ENCODE data around the gene CCDC66.
"Not testable (repeated sequence)": the region's sequence is repeated elsewhere in the genome, so short reads cannot be mapped to it uniquely, and the experiment has no call there.

Gene CCDC66

GRCh38 chr3:56556908-56557830, at the start of gene CCDC66:
TSS of gene CCDC66 (plus strand) at chr3:56557175. CDS start at chr3:56557243, 68 bp downstream.
- peak; percentile 85 to 93 (median 90) for DNase-seq

- no peak for DNase-seq
Measured at GRCh38 chr3:56519641-56520040, 37.3 kb upstream of the CCDC66 start.

DNA sequence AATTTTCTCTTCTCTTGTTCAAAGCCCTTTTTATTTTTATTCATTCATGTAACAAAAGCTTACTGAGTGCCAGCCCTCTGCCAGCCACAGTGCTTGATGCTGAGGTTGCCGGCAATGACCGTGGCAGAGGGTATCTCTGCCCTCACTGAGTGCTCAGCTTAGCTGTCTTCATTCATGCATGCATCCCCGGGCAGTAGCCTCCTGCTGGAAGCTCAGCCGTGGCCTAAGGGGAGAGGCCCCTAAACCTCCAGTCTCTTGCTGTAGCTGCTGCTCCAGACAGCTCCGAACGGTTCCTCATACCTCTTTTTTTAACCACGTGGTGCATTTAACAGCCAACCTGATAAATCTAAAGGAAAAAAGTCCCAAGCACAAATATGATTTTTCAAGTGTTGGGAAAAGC, 34.6 kb upstream of the CCDC66 start:
- DNase-seq, result no peak

- no peak for DNase-seq
Measured at GRCh38 chr3:56525291-56525690, 31.7 kb upstream of the CCDC66 start.

GRCh38 chr3:56536735-56537134, 20.2 kb upstream of the CCDC66 start:
- no peak for DNase-seq

DNA sequence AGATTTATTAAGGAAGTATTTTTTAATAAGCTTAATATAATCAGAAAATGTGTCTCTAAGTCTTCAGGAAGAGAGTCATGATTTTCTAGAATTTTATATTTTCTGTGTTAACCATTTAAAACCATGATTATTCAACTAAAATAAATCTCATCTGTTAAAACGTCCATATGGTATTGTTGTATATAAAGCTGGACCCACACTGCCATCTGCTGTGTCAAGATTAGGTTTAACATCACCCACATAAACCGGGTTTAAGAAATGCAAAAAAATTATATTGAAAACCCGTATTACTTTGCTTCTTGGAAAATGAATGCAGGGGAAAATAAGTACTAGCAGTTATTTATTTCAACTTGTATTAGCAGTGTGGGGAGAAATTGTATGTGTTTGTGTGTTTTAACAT, 9.5 kb upstream of the CCDC66 start:
- DNase-seq, result no peak

GRCh38 chr3:56557831-56558170, 826 bp downstream of the CCDC66 start:
- no peak for DNase-seq

- DNase-seq, result no peak
Measured at GRCh38 chr3:56573501-56573900, 16.5 kb downstream of the CCDC66 start.

DNA sequence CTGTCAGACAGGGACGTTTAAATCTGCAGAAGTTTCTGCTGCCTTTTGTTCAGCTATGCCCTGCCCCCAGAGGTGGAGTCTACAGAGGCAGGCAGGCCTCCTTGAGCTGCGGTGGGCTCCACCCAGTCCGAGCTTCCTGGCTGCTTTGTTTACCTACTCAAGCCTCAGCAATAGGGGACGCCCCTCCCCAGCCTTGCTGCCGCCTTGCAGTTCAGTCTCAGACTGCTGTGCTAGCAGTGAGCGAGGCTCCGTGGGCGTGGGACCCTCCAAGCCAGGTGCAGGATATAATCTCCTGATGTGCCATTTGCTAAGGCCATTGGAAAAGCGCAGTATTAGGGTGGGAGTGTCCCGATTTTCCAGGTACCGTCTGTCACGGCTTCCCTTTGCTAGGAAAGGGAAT, 25.0 kb downstream of the CCDC66 start:
- not testable (repeated sequence) for DNase-seq

DNA sequence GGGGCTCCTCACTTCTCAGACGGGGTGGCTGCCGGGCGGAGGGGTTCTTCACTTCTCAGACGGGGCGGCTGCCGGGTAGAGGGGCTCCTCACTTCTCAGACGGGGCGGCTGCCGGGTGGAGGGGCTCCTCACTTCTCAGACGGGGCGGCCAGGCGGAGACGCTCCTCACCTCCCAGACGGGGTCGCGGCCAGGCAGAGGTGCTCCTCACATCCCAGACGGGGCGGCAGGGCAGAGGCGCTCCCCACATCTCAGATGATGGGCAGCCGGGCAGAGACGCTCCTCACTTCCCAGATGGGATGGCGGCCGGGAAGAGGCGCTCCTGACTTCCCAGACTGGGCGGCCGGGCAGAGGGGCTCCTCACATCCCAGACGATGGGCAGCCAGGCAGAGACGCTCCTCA, 27.3 kb downstream of the CCDC66 start:
- not testable (repeated sequence) for DNase-seq

DNA sequence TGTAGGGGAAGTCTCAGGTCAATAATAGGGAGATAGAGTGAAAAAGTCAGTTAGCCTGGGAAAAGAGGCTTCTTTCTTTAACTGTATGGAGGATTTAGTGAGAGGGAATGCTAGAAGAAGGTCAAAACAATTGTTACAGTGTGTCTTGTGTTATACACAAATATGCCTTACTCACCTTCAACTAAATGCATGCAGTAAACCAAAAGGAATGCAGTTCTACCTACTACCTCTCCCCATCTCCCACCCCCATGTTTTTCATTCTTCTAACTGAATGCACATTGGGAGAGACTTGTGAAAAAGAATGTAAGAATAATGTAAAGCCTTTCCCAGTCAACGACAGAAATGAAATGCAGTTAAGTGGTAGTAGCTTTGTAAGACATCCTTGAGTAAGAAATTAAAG, 33.8 kb downstream of the CCDC66 start:
- DNase-seq, result no peak

GRCh38 chr3:56591262-56591661, 34.3 kb downstream of the CCDC66 start:
- DNase-seq, result no peak

- DNase-seq, result peak in 5 of 6 experiments; percentile 48 to 80 (median 72)
Measured at GRCh38 chr3:56593455-56594158, 36.6 kb downstream of the CCDC66 start.

- peak in 3 of 6 experiments; percentile 4 to 60 (median 47) for DNase-seq
Measured at GRCh38 chr3:56595975-56596840, 39.2 kb downstream of the CCDC66 start.

DNA sequence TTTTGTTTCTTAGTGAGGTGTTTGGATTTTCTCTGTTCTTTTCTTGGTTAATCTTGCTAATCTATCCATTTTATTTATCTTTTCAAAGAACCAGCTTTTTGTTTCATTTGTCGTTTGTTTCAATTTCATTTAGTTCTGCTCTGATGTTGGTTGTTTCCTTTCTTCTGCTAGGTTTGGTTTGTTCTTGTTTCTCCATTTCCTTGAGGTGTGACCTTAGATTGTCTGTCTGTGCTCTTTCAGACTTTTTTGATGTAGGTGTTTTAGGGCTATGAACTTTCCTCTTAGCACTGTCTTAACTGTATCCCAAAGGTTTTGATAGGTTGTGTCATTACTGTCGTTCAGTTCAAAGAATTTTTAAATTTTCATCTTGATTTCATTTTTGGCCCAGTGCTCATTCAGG, 51.5 kb downstream of the CCDC66 start:
- peak in 3 of 6 experiments; percentile 30 to 49 (median 37) for DNase-seq

- no peak for DNase-seq
Measured at GRCh38 chr3:56610669-56611335, 53.8 kb downstream of the CCDC66 start.

DNA sequence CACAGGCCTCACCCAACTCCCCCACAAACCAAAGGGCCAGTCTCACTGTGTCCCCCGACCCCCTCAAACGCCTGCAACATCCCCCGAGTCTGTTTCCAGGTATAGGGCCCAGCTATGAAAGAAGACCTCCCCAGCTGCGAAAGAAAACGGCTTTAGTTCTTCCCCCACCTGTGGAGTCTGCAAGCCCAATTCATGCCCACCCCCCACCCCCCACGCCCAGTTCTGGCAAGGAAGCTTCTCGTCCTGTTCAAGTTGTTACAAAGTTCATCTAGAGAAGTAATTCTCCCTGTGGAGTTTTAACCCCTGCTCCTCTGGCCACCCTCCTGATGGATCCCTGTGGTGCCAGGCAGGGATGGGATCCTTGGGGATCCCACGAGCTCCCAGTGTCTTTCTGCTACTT, 54.4 kb downstream of the CCDC66 start:
- no peak for DNase-seq

DNA sequence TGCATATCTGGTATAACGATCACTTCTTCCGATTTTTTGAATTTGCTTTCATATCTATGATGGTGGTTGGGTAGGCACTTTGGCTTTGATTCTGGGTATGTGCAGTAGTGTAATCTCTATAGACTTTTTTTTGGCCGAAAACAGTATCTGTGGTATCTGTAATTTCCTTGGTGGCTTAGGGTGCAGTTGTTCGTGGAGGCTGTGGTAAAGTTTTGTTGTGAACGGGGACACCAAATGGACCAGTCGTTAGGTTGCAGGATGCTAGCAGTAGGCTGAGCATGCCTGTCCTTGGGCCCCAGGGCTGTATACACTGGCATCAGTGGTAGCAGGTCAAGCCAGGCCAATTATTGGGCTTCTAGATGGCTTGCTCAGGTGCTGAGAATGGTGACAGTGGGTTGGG, 55.2 kb downstream of the CCDC66 start:
- no peak for DNase-seq

DNA sequence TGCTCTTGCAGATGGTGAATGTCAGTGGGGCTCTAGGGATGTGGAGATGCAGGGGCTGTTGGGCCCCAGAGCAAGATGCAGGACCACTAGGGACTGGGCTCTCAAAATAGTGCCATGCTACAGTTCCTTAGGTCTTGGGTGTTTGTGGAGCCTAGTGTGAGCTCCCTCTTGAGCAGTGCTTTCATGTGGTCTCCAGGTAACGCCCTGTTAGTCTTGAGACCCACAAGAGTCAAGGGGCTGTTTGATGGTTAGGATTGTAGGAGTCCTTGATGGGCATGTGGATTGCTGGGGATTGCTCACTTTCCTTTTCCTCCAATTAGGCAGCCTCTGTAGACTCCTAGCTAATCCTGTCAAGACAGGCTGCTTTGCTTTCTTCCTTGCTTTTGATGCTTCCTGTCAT, 56.0 kb downstream of the CCDC66 start:
- DNase-seq, result peak in 2 of 6 experiments; percentile 12 to 18

GRCh38 chr3:56616478-56617006, 59.6 kb downstream of the CCDC66 start:
- no peak for DNase-seq

- DNase-seq, result no peak
Measured at GRCh38 chr3:56620371-56620770, 63.4 kb downstream of the CCDC66 start.

- DNase-seq, result no peak
Measured at GRCh38 chr3:56621681-56622080, 64.7 kb downstream of the CCDC66 start.

All from stimulated activated naive CD4-positive, alpha-beta T cell (primary cell).